Parathyroid adenoma (tissue), 2 donors: Measurements from ENCODE around the gene SIGLEC7.
"Not testable (repeated sequence)": the region's sequence is repeated elsewhere in the genome, so short reads cannot be mapped to it uniquely, and the experiment has no call there.

Source experiments
- H2AFZ ChIP-seq: fragments of 300-600 bp; sonication (generic); one replicate; pipeline ENCODE4 v1.7.0; 2017; ENCODE audit warnings: antibody characterized with exemption, mild to moderate bottlenecking
- H3K27ac ChIP-seq: fragments of 300-600 bp; sonication (generic); one replicate; pipeline ENCODE4 v1.7.0; 2017
- H3K27me3 ChIP-seq: fragments of 300-600 bp; sonication (generic); one replicate; pipeline ENCODE4 v1.7.0; 2017; ENCODE audit warnings: low read length; ENCODE audit not compliant: control insufficient read depth, insufficient read depth
- H3K36me3 ChIP-seq: fragments of 300-600 bp; sonication (generic); one replicate; pipeline ENCODE4 v1.7.0; 2017; ENCODE audit warnings: low read length; ENCODE audit not compliant: control insufficient read depth, insufficient read depth
- H3K4me1 ChIP-seq: fragments of 300-600 bp; sonication (generic); one replicate; pipeline ENCODE4 v1.7.0; 2017; ENCODE audit warnings: control low read depth
- H3K4me2 ChIP-seq: fragments of 300-600 bp; sonication (generic); one replicate; pipeline ENCODE4 v1.7.0; 2017; ENCODE audit warnings: low read length
- H3K4me3 ChIP-seq: fragments of 300-600 bp; sonication (generic); one replicate; pipeline ENCODE4 v1.7.0; 2017; ENCODE audit warnings: low read depth, low read length
- H3K79me2 ChIP-seq: fragments of 300-600 bp; sonication (generic); one replicate; pipeline ENCODE4 v1.7.0; 2017; ENCODE audit warnings: control low read depth
- H3K9ac ChIP-seq: fragments of 300-600 bp; sonication (generic); one replicate; pipeline ENCODE4 v1.7.0; 2017; ENCODE audit warnings: mild to moderate bottlenecking
- H3K9me3 ChIP-seq: fragments of 300-600 bp; sonication (generic); one replicate; pipeline ENCODE4 v1.7.0; 2017; ENCODE audit warnings: low read length; ENCODE audit not compliant: control insufficient read depth
- TF ChIP-seq, protein P1 (sequence below): fragments of 300-600 bp; sonication (generic); IDR thresholded peaks from one replicate; pipeline ENCODE4 v1.7.0; 2017; ENCODE audit warnings: antibody characterized with exemption, mild to moderate bottlenecking
- donor health status: primary hyperparathyroidism.

The SIGLEC7 gene

DNA sequence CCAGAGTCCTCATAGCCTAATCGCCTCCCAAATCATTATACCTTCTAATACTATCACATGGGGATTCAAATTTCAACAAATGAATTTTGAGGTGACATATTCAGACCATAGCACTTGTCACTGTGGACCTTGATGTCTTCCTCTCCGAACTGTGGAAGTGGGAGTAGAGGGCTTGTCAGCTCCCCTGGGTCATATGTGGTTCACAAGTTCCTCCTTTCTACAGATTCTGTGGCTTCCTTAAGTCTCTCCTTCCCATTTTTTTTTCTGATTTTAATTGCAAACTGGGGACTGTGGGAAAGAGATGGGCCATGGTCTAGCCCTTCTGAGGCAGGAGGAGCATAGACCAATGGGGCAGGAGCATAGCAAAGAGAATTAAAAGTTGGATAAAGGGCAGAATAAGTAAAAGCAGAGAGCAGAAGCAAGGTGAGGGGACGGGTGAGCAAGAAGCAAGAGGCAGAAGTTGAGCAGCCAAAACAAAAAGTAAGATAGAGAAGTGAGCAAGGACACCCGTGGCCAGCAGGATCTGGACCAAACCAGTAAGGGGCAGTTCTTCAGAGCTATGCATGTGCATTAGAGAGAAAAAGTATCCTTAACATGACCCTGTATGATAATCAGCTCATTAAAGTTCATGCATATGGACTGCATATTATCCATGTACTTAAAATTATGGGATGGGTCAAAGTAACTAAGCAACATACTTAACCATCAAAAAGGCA, 2.6 kb upstream of the SIGLEC7 start:
- no peak overlapping the region for H3K4me3 ChIP-seq
- H3K27ac ChIP-seq, result no peak overlapping the region
- peaks cover 44% of the 10 kb centered on the region for H3K4me1 ChIP-seq
- H3K4me2 ChIP-seq, result no peak overlapping the region
- TF ChIP-seq, protein P1, sequence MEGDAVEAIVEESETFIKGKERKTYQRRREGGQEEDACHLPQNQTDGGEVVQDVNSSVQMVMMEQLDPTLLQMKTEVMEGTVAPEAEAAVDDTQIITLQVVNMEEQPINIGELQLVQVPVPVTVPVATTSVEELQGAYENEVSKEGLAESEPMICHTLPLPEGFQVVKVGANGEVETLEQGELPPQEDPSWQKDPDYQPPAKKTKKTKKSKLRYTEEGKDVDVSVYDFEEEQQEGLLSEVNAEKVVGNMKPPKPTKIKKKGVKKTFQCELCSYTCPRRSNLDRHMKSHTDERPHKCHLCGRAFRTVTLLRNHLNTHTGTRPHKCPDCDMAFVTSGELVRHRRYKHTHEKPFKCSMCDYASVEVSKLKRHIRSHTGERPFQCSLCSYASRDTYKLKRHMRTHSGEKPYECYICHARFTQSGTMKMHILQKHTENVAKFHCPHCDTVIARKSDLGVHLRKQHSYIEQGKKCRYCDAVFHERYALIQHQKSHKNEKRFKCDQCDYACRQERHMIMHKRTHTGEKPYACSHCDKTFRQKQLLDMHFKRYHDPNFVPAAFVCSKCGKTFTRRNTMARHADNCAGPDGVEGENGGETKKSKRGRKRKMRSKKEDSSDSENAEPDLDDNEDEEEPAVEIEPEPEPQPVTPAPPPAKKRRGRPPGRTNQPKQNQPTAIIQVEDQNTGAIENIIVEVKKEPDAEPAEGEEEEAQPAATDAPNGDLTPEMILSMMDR, result no peak
- H3K27me3 ChIP-seq, result no peaks in the 10 kb centered on the region
- no peaks in the 10 kb centered on the region for H3K79me2 ChIP-seq
- H3K9me3 ChIP-seq, result no peaks in the 10 kb centered on the region
- H2AFZ ChIP-seq, result no peak overlapping the region
- no peaks in the 10 kb centered on the region for H3K36me3 ChIP-seq
- H3K9ac ChIP-seq, result no peak overlapping the region

- H3K79me2 ChIP-seq, result no peaks in the 10 kb centered on the region
- H3K27ac ChIP-seq, result no peak overlapping the region
- TF ChIP-seq, protein P1, result no peak
- H3K9me3 ChIP-seq, result no peaks in the 10 kb centered on the region
- H3K4me2 ChIP-seq, result no peak overlapping the region
- no peak overlapping the region for H3K4me3 ChIP-seq
- H3K4me1 ChIP-seq, result peaks cover 47% of the 10 kb centered on the region
- no peaks in the 10 kb centered on the region for H3K27me3 ChIP-seq
- H2AFZ ChIP-seq, result no peak overlapping the region
- H3K36me3 ChIP-seq, result no peaks in the 10 kb centered on the region
- no peak overlapping the region for H3K9ac ChIP-seq
These were observed 1.7 kb upstream of the SIGLEC7 start for GRCh38 chr19:51140441-51140840.

DNA sequence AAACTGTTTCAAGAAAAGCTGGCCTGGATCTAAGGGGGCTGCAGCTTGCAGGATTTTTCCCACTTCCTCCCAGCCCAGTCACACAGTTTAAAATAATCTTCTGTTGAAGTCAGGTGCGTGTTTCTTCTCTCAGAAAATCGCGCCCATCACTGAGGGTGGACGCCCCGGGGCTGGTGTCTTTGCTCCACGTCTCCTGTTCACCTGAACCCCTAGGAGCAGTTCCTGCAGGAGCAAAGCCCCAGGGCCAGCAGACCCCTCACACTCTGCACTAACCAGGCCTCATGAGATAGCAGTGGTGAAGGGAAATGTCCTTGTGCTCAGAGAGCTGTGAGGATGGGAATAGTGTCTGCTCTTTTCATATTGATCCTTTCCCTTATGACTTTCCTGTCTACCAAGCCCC, 920 bp upstream of the SIGLEC7 start:
- H3K9me3 ChIP-seq, result no peaks in the 10 kb centered on the region
- TF ChIP-seq, protein P1, result no peak
- no peaks in the 10 kb centered on the region for H3K79me2 ChIP-seq
- H3K4me3 ChIP-seq, result no peak overlapping the region
- no peak overlapping the region for H2AFZ ChIP-seq
- no peak overlapping the region for H3K4me2 ChIP-seq
- peaks cover 43% of the 10 kb centered on the region for H3K4me1 ChIP-seq
- H3K36me3 ChIP-seq, result no peaks in the 10 kb centered on the region
- H3K27me3 ChIP-seq, result no peaks in the 10 kb centered on the region
- no peak overlapping the region for H3K27ac ChIP-seq
- H3K9ac ChIP-seq, result no peak overlapping the region

DNA sequence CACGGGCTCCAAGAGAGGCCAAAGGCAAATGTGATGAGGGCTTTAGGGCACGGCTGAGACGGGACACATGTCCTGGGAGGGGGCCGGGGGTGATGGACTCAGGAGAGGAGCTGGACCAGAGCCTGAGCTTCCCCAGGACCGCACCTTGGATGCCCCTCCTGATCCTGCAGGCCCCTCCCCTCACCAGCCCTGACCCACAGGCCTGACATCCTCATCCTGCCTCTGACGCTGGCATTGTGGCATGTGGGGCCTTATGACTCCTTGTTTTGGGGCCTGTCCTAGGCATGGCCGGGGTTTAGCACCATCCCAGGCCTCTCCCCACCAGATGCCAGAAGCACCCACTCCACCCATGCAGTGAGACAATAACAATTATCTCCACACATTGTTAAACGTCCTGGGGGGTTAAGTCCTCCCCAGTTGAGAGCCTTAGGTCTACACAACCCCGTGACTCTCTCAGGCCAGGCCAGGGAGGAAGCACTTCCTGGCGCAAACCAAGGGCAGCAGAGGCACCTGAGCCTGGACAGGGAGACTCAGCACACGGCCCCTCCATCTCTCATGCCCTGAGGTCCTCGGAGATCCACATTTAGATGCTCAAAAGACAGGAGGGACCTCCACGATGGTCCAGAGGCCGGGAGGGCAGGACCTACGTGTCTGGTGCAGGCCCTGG, 841 bp downstream of the SIGLEC7 start:
- H3K79me2 ChIP-seq, H3K4me3 ChIP-seq, H3K27me3 ChIP-seq, H3K9me3 ChIP-seq, H3K4me2 ChIP-seq, H3K9ac ChIP-seq, H3K36me3 ChIP-seq: not testable (repeated sequence)
- H3K27ac ChIP-seq, result peak overlapping the region; percentile 59
- H3K4me1 ChIP-seq, result peaks cover 35% of the 10 kb centered on the region
- peak overlapping the region; percentile 81 for H2AFZ ChIP-seq

DNA sequence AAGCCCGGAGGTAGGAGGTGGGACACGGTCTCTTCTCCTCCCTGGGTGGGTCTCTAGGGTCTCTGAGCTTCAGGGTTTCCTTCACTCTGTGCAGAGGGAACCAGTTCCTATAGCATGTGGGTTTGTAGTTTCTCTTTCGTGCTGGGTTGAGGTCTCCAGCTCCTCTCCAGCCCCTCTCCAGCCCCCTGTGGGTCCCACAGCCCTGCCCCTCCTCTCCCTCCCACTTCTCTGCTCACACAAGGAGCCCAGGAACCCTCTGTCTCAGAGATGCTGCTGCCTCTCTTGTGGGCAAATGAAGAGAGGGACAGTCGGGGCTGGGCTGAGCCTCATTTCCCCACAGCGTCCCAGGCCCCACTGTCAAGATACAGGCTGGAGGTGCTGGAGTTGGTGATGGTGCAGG, 1.4 kb downstream of the SIGLEC7 start:
- Histone ChIP-seq H3K27ac (no peak overlapping the region), H3K4me1 (peaks cover 35% of the 10 kb centered on the region), H2AFZ (peak overlapping the region; percentile 33), H3K79me2 (no peaks in the 10 kb centered on the region), H3K9ac (no peak overlapping the region), H3K4me3 (no peak overlapping the region), H3K36me3 (no peaks in the 10 kb centered on the region), H3K27me3 (no peaks in the 10 kb centered on the region), H3K4me2 (no peak overlapping the region), H3K9me3 (no peaks in the 10 kb centered on the region)
- TF ChIP-seq, protein P1, result no peak
